Measurements from ENCODE around the gene STK32A.

STK32A gene

DNA sequence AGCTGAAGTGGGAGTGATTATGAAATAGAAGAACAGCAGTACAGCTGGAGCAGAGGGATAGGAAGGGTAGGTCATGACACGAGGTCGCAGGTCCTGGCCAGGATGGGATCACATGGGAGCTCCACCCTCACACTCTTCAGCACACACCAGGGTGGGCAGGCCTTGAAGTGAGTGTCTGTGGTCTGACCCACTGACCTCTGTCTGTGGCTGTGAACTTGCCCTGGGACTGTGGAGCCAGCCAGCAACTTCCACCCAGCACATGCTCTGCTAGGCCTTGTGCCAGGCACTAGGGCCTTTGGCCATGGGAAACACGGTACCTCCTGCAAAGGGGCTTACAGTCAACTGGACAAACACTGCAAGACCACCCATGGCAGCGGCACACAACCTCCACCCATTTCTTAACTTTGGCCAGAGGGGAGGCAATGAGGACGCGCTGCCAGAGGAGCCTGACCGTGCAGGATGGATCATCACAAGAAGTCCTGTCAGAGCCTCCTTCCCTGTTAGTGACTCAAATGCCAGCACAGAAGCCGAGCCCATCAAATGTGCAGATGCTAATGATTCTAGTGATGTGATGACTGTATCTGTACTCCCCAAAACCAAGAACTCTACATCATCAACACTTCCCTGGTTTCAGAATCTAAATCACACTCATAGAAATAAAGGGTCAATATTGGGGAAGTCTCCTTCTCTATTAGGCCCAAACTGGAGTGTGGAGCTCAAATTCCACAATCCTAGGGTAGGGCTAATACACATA lies 161.4 kb downstream of the STK32A start:
- no peak for DNase-seq

DNA sequence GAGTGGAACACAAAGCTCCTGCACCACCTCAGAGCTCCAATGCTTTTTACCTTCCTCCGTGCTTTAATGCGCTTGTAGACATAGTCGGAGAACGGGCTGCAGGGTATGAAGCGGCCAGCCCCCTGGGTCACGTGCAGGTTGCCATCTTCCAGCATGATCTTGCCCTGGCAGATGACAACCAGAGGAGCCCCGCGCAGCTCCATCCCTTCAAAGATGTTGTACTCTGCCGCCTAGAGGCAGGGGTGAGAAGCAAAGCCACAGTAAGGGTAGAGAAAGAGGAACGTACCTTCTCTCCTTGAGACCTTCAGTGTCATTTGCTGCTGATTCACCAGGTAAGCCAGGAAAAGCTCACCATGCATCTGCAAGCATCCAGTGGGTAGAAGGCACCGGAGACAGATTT lies 162.8 kb downstream of the STK32A start:
- DNase-seq, result no peak

DNA sequence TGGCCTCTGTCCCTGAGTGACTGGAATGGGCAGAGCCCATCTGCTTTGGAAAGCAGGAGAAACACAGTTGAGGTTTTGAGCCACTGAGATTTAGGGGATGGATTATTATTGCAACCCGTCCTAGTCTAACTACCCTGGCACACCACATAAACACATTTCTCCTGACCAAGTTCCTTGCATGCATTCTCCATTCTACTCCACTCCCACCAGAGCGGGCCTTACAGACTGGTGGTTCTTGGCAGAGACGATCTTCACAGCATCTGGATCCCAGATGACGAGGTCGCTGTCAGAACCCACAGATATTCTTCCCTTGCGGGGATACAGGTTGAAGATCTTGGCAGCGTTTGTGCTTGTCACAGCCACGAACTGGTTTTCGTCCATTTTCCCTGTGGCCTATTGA lies 164.0 kb downstream of the STK32A start:
- DNase-seq, result no peak

DNA sequence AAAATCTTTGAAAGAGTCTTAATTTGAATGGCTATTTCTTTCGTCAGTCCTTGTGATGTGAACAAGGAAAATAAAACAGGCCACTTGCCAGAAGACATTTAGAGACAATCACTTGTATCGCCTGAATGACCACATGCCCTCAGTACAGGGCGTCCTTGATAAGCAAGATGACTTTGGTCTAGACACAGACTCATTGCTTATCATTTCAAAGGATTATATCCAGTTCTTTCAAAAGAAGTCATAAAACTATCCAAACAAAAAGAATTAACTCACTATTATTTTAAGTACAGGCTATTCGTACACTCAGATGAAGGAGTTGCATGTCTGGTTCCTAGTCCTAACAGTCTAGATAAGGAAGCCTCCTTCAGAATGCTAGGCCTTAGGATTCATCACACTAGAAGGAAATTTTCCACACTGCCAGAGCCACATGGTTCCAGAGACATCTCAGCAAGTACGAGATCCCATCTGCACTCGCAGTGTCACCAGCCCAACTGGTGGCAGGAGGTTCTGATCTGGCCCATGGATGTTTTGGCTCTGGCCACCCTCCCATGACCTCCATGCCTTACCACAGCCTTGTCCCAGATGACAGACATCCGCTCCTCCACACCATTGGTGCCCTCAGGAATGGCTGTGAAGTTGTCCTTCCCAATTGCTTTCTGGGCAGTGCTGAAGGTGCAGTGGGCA lies 165.4 kb downstream of the STK32A start:
- DNase-seq, result no peak

DNA sequence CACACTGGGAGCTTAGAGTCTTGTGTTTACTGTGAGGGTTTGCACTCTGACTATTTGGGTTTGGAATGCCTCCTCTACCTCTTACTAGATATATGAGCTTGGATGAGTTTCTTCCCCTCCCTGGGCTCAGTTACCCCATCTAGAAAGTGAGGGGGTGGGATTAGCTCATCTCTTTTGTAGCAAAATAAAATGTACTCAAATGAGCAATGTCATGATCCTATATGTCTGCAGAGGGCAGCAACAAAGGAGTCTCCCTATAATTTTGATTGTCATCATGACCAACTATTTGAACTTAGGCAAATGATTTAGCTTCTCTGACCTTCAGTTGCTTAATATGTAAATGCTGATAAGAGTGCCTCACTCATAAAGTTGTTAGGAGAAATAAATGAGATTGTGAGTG lies 166.1 kb downstream of the STK32A start:
- no peak for DNase-seq

DNA sequence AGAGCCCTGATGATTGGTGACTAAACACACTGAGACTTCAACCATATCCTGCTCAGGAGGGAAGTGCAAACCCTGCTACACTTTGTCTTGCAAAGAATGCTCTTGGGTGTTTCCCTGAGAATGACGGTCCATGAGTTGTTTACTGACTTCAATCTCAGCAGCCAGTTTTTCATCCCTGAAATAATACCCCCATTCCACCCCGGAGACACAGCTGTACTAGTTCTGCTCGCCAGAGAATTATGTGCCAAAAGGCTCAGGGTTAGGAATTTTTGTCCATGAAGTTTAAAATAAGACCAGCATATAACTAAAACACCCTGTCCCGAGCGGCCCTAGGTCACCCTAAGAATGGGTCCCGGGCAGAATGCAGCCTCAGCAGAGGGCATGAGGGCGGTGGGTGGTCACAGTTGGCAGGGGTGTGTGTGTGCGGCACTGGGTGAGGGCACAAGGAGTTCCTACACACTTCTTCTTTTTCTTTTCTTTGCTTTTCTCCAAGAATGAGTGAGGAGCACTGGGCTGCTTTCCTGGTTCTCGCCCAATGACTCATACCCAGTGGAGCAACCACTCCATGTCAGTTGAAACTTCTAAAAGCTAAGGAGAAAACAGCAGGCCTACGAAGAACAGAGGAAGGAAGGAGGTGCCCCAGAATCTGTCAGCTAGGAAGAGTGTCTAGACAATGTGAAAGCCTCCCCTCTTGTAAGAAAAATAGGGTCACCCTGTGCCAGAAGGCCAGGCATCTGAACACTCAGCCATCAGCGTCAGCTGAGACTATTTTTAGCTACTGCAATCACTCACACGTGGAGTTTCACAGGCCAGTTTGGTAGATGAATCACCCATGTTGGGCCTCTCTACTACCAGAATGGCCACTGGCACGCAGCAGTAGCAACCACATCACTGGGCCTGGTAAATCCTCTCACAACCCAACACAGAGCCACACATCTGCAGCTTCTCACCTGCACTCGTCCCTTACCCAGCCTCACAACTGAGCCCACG lies 169.1 kb downstream of the STK32A start:
- DNase-seq, result no peak

DNA sequence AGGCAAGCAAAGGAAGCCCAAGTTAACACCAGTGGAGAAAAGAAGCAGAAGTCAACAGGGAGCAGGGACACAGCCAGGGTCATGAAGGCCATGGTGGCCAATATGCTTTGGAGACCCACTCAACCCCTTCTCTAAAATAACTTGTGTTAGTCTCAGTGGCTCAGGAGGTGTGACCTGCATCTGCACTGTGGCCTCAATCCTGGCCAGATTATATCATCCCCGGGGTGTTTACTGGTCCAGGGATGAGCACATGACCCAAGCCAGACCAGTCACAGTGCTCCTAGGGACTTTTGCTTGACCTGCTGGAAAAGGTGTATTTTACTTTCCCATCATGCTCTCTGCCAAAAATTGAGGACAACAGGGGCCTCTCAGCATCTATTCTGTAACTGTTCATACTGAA lies 169.9 kb downstream of the STK32A start:
- DNase-seq, result no peak

DNA sequence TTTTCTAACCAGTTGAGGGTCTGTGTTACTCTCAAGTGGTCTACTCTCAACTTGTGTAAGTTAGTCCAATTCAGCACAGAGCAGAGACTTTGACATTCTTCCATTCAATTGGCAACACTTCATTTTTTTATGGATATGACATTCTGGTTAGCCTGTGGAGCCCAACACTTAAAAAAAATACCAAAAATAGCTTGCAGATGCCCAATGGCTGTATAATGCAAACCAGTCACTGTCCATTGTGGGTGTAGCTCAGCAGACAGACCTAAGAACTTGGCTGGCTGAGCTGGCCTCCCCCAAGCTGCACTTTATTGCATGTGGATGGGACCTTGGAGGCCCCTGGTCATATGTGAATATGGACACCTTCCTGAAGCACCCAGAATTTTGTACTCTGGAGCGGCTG lies 171.8 kb downstream of the STK32A start:
- DNase-seq, result no peak

DNA sequence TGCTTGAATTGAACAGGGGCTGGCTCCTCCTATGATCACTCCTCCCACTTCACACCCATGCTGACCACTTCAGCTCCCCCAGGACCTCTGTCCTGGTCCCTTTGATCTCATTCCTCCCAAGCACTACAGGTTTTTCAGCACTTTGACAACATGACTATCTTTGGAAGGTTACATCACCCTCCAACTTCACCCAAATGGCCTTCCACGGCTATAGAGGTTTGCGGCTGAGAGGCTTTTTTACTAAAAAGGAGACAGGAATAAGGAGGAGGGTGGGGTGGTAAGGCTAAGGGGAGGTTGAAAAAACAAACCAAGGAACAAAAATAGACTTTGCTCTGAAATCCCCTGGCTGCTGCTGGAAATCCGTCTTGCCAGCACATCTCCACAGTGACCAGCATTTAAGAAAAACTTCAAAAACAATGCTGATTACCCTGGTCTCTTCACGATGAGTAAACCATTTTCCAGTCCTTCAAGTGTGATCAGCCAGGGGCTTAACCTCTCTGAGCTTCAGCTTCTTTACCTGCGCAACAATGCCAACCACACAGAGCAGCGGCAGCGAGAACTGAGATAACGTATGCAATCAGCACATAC lies 172.4 kb downstream of the STK32A start:
- no peak for DNase-seq

DNA sequence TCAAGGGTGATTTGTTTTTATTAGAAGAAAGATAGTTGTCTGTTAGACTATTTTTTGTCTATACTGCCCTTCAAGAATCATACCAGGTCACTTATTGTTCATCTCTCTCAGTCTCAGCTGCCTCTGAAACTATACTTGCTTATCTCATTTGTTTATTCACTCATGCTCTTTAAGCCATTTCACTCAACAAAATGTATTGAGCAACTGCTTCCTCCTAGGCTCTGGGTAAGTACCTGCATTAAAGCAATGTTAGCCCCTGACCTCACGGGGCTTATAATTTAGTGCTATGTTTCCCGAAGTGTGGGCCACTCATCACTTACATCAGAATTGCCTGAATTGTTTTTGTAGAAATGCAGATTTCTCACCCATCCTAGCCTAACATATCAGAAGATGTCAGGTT lies 174.2 kb downstream of the STK32A start:
- no peak for DNase-seq

DNA sequence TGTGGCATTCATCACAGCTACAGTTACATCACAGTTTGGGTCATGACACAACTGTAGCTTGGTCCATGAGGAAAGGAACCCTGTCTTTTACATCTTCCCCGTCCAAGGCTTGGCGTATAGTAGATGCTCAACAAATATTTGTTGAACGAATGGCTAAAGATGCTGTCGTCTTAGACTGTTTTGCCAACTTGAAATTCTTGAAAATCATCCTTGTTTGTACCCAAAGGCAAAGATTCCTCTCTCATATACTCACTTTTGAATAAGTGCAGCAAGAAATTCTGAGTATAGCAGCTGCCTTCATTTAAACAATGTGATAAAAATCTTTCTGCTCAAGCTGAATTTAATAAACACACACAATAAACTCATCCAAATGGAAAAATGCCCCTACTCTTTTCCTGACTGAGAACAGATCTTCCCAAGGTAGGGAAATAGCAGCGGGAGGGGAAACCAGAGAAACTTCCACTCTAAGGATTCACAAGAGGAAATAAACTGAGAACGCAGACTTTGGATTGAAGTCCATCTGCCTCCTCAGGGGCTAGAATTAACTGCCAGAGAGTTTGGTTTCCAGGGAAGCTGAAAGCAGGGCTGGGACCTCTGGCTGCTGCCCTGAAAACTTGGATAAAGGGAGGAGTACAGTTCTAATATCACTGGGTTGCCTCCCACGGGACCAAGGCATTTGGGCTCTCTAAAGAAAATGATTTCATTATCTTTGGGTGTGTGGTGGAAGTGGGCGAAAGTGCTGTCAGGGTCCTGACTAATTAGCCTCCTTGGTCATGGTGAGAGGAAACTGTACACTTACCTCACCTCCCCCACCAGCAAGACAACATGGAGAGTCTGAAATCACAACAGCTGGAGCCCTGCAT lies 175.9 kb downstream of the STK32A start:
- no peak for DNase-seq

DNA sequence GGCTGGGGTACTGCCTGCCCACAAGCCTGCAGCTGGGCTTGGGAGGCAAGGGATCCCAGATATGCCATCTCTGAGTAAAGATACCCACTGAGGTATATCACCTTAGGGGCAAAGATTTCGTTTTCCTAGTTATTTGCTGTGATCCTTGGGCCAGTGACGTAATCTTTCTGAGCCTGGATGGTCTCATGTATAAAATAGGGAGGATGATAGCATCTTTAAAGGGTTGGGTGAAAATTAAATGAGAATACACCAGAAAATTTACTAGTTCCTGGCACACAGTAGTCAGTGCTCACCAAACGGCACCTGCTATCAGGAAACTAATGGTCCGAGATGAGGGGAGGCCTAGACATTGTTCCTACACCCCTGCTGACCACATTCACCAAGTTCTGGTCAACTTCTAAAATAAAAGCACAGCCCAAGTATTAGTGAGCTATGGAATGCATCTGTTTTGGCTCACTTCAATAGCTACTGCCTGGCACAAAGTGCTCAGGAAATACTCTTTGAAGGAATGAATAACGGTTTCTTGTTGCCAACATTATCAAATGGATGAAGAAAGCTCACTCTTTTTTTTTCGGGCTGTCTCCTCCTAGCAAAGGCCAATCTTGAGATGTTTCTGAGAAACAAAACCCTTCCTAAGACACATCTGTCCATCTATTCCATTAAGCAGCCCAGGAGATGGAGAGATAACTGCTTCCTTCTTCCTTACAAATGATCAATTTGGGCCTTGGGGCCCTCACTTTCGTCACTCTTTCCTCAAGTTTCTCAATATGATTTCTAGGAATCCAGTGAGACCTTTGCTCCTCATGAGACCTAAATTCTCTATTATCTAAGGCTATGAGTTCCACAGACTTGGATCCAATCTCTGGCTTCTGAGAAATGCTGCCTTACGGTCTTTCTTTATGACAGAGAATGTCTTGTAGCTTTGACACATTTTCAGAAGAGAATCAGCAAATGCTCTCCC lies 176.8 kb downstream of the STK32A start:
- no peak for DNase-seq

DNA sequence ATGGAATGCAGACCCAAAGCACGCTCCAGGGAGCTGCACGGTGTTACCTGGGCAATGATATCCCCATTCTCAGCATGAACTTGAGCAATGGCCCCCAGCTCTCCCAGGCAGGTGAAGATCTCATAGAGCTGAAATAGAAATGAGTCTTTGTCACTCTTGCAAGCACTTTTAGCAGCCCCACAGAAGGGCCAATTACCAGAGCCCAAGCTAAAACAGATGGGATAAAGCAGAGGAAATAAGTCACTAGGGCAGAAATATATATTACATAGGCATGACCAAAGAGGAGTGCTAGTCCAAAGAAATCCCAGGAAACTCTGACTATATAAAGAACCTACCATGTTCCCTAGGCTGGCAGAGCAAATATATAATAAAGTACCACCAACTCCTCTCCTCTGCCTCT lies 177.7 kb downstream of the STK32A start:
- no peak for DNase-seq

DNA sequence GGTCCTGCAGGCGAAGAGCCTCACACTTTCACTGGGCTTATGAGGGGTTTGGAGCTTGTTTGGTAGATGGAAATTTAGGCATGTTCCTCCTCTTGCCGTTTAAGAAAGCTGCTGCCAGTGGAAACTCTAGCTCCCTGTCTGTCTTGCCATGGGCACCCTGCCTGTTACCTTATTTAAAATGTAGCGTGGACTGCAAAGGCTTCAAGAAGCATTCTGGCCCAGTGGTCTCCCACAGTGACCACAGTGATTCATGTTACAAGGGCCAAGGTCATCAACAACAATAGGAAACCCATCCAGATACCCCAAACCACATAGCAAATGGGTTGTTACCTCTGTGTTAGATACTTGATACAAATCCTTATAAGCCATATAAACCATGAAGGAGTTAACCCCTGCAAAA lies 178.4 kb downstream of the STK32A start:
- no peak for DNase-seq

DNA sequence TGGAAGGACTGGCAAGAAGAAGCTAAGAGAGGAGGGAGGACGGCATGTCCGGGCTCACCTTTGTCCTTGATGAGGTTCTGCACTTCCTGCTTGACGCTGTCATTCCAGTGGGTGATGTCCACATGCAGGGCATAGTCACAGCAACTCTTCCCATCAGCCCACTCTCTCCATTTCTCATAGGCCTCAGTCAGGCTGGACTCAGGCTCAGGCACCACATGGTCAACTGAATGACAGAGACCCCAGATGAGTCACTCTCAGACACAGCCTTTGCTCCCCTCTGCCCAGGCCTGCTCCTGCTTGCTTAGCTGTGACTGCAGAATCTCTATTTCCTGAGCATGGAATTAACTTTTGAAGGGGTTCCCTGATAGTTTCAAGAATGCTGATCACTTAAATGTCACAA lies 180.8 kb downstream of the STK32A start:
- no peak for DNase-seq

DNA sequence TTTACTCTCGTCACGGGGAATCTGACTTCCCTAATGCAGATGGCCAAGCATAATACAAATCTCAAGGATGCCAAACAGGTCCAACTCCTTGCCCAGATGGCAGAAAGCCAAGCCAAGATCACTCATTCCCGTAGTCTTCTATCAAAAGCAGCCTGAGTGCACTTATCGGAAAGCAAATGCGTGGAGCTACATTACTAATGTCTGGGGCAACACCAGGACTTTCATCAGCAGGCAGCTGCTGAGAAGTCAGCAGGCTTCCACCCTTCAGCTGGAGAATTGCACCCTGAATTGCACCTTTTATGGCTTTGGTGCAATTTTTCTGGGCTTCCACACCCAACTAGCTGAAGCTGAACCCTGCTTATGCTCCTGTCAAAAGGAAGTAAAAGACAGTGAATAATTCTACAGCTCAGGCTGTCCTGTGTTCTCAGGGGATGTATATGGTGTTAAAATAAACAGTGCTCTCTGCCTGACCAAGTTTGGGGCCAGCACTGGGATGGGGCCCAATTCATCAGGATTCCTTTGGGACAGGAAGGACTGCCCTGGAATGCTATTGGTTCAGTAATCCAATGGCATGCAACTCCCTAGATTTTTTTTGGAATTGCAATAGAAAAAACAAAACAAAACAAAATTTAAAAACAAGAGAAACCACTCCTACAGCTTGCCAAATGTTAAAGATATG lies 182.4 kb downstream of the STK32A start:
- DNase-seq, result no peak

DNA sequence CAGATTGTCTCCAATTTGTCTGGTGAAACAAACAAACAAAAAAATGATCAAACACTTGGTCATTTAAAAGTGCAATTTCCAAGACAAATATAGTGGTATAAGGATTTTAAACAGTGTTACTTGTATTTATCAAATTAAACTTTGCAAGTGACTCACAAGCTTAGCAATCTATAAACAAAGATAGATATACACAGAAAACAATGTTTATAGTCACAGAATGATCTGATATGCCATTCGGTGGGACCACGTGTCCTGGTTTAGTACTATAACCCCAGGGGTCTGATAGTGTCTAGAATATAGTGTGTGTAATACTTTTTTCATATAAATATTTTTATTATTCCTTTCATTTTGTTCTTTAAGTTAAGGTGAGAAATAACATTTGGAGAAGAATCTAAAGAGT lies 183.8 kb downstream of the STK32A start:
- DNase-seq, result no peak

DNA sequence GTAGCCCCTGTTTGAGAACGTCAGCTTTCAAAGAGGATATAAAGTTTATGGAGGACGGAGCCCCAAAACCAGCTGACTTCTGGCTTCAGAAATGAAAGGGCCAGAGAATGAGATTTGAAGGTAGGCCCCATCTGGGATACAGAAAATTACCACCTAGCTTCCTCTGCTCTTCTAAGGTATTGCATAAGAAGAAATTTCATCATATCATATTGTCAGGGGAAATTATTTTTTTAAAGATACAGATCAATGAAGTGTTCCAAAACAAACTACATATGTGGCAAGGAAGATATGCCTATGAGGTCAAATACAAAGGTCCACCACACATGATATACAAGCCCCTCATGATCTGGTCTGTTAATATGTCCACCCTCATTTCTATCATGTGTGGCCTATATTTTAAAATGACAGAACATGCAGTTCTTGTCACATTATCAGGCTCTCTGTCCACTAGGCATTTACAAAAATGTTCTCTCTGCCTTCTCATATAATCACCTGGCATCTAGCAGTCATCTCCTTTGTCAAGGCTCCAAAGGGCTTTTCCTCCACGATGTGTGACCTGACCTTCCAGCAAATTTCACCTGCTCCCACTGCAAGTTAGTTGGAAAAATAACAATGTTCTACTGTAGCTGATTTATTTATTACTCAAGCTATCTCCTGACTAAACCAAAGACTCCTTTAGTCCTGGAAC lies 192.0 kb downstream of the STK32A start:
- no peak for DNase-seq

DNA sequence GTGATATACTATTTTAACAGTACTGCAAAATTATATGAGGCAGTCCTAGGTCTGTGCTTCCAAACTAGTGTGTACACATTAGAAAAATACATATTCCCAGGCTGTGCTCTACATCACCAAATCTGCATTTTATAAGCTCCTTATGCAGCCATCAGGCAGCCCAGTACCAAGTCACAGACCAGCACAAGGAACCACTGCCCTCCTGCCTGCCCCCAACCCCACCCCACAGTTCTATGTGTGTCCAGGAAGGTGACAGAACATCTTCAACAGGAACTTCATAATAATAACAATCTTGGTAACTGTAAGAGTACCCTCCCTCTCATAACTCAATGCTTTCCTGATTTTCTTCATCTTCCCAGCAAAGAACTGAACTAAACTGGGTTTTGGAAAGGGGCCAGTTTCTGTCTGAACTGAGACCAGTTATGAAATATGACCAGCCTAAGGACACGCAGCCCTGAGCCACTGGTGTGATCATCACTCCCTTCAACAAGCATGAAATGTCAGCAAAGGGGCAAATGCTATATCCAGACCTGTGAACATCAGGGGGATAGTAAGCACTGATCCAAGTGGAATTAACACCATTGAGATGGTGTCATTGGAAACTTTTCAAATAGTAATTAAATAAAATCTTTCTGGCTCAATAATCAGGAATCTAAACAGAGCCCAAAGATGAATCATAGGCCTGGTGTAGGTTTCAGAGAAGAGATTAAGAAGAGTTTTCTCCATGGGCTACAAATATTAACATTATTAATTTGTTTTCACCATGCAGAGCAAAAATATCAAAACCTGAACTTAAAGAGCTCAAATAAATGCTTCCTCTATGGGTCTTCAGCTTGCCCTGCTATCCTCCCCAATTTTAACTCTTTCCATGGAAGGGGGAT lies 192.9 kb downstream of the STK32A start:
- no peak for DNase-seq

Measured in activated T-cell treated with anti-CD3 and anti-CD28 coated beads, Interleukin-2, amount 50 U/mL, for 48 hours (primary cell).